GM18499 (cell line): ENCODE measurements around the gene GPC2.
"Not testable (repeated sequence)": the region's sequence is repeated elsewhere in the genome, so short reads cannot be mapped to it uniquely, and the experiment has no call there.

ENCODE experiments used
- ATAC-seq: cut with Tn5 transposase; IDR thresholded peaks from one replicate; pipeline ENCODE4 v1.9.1; 2021; ENCODE audit warnings: moderate number of reproducible peaks; ENCODE audit not compliant: insufficient read depth, unreplicated experiment

Gene GPC2

DNA sequence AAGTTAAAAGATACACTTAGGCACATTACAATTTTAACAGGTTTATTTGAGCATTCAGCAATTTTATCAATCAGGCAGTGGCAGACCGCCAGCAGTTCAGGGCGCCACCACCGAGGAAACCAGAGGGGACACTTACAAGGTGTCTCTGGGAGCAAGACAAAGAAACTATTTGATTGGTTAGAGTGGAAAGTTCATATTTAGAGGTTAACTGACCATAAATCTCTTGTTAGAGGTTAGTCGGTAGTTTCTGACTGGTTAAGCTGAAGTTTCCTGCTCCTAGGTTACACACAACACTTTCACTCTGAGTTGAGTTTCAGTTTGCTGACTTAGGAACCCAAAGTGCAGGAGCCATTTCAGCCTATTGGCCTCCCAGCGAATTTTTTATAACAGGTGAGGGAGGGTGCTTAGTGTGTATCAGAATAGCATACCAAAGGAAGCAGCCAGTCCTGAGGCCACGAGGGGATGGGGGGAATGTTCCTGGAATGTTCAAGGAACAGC is 31.8 kb upstream of the GPC2 start:
- ATAC-seq = peak; percentile 75

DNA sequence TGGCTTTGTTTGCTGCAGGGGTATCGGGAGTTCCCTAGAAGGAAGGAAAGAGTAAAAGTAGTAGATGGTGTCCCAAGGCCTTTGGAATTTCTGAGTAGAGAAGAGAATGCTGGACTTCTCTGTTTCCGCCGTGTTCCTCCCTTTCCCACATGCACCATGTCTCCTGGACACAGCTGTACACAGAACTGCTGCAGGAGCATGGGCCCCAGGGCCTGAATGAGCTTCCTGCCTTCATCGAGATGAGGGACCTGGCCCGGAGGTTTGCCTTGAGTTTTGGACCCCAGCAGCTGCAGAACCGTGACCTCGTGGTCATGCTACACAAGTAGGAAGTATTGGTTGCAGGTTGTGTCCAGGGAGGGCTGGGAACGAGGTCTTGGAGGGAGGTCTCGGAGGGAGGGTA is 27.3 kb upstream of the GPC2 start:
- no peak for ATAC-seq

DNA sequence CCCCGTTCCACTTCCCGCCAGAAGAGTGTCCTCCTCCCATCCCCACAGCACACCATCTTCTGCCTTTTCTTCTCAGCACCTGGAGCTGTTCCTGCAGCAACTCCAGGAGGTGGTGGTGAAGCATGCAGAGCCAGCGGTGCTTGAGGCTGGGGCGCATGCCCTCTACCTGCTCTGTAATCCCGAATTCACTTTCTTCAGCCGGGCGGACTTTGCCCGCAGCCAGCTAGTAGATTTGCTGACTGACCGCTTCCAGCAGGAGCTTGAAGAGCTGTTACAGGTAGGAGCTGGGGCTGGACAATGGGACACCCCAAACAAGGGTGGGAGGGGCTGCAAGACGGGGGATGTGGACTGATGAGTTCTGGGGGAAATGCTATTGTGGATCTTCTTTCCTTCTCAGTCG is 23.5 kb upstream of the GPC2 start:
- no peak for ATAC-seq

DNA sequence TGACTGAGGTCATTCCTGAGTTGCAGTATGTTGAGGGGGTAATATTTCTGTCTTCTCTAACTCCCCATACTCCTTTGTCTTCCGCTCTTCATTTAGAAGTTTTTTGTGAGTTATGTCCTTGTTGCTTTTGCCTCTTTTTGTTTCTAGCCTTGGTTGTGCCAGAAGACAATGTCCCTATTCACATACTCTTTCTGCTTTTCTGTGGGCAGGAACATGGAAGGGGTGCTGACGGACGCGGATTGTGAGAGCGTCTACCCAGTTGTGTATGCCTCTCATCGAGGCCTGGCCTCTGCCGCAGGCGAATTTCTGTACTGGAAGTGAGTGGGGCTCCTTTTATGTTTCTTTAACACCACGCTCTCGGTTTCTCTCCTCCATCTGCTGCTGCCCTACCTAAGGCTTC is 21.1 kb upstream of the GPC2 start:
- ATAC-seq = no peak

DNA sequence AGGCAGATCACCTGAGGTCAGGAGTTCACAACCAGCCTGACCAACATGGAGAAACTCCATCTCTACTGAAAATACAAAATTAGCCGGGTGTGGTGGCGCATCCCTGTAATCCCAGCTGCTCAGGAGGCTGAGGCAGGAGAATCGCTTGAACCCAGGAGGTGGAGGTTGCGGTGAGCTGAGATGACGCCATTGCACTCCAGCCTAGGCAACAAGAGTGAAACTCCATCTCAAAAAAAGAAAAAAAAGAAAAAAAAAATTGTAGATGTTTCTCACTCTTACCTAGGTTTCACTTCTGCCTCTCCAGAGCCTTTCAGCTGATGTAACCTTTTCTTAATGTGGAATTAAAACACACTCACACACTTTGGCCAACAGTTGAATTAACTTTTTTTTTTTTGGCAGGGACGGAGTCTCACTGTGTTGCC is 18.7 kb upstream of the GPC2 start:
- peak; percentile 38 for ATAC-seq

DNA sequence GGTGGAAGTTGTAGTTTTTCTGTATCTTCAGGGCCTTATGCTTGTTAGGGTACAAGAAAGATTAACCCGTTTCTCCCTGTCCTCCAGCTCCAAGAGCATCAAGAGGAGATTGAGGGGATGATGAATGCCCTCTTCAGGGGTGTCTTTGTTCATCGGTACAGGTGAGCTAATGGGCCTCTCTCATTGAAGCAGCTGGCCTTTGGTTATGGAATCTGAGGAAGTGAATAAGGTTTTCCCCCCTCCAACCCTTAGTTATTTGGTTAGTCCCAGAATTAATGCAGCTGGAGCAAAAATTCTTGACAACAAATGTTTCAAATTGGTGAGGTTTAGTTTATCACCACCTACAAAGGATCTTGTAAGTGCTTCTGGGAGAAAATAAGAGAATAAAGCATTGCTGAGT is 18.0 kb upstream of the GPC2 start:
- no peak for ATAC-seq

DNA sequence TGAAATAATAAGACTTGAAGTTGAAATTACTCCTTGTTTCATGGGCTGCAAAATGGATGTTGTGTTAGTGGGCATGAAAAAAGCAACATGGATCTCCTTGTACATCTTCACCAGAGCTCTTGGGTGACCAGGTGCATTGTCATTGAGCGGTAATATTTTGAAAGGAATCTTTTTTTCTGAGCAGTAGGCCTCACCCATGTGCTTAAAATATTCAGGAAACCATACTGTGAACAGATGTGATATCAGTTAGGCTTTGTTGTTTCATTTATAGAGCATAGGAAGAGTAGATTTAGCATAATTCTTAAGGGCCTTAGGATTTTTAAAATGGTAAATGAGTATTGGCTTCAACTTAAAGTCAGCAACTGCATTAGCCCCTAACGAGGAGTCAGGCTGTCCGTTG is 15.8 kb upstream of the GPC2 start:
- no peak for ATAC-seq

DNA sequence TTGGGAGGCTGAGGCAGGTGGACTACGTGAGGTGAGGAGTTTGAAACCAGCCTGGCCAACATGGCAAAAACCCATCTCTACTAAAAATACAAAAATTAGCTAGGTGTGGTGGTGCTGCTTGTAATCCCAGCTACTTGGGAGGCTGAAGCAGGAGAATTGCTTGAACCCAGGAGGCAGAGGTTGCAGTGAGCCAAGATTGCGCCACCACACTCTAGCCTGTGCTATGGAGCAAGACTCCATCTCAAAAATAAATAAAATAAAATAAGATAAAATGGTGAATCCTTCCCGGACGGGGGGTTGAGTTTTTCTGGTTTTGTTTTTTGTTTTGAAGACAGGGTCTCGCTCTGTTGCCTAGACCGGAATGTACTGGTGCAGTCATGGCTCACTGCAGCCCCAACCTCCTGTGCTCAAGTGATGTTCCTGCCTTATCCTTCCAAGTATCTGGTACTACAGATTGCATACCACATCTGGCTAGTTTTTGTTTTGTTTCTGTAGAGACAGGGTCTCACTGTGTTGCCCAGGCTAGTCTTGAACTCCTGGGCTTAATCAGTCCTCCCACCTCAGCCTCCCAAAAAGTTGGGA is 15.2 kb upstream of the GPC2 start:
- not testable (repeated sequence) for ATAC-seq

DNA sequence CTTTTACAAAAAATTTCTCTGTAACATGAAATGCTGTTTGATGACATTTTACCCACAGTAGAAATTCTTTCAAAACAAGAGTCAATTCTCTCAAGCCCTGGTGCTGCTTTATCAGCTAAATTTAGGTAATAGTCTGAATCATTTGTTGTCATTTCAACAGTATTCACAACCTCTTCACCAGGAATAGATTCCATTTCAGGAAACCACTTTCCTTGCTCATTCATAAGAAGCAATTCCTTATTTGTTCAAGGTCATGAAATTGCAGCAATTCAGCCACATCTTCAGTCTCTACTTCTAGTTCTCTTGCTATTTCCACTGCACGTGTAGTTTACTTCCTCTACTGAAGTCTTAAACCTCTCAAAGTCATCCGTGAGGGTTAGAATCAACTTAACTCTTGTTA is 14.6 kb upstream of the GPC2 start:
- ATAC-seq = no peak

DNA sequence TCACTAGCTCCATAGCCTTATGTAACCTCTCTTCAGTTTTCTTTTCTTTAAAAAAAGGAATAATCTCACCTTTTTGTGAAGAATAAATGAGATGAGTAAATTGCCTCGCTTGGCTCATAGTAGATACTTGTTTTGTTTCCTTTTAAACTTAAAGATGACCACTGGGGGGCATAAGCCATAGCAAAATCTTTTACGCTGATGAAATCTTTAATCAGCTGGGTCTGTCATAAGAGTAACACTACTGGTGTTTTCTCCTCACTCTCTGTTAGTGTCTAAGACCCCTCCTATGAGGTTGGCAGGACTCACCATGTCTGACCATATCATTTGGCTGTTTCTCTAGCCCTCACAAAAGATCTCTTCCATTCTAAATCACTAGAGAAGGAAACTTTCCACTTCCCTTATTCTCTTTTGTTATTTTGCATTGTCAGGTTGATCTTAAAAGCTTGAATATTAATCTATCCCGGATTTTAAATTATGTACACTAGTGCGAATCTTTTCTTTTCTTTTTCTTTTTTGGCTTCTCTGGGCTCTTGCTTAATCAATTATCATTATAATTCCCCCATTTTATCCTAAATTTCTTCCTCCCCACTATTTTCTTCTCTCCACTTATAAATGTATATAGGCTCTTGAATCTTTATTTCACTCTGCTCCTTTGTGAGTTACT is 13.0 kb upstream of the GPC2 start:
- no peak for ATAC-seq

DNA sequence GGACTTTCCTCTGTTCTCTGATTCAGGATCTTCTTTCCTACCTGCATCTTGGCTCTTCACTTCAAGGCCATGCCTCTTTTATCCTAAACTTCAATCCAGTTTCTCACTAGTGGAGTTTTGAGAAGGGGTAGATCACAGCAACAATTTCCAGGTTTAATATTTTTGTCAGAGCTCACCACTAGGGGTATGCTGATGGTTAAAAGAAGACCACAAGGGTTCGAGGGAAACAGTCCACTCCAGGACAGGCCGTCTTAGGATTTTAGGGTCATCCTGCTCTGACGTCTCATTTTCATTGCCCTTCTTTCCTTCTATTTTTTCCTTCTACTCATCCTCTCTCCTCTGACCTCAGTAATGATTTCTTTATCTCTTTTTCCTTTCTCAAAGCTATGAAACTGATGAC is 11.9 kb upstream of the GPC2 start:
- no peak for ATAC-seq

DNA sequence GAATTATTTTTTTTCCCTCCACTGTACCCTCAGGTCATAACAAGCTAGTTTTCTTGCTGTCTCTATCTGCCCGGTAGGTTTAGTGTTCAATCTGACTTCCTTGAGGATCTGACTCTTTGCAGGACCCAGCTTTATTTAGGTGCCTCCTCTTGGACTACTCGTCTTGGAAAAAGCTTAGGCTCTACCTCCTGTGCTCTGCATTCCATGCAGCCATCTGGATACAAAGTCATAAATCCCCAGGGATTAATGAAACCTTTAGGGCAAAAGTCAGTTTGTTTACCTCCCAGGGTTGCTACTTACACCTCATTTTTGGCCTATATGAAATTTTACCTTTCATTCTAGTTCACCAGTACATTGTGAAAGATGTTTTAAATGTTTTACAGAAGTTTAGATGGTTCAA is 8.5 kb upstream of the GPC2 start:
- no peak for ATAC-seq

DNA sequence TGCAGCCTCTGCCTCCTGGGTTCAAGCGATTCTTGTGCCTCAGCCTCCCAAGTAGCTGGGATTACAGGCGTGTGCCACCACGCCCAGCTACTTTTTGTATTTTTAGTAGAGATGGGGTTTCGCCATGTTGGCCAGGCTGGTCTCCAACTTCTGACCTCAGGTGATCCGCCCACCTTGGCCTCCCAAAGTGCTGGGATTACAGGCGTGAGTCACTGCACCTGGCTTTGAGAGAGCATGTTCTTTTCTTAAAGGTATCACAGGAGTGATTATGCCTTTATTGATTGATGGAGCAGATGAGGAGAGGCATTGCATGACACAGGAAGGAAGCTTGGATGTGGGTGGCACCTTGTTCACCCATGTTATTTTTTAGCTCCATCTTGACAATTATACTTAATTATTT is 5.9 kb upstream of the GPC2 start:
- not testable (repeated sequence) for ATAC-seq

DNA sequence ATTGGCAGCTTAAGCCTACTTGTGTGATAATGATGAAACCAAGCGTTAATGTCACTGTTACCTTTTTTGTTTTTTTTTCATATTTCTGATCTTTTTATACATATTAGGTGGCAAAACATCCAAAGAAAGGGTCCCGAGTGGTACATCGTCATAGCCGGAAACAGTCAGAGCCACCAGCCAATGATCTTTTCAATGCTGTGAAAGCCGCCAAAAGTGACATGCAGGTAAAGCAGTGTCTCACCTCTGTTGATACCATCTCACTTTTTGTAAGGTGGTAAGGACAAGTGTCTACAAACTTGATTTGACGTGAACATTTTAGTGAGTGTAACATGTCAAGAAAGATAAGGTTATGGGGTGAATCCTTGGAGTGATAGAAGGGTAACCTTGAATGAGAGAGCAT is 5.4 kb upstream of the GPC2 start:
- ATAC-seq = not testable (repeated sequence)

DNA sequence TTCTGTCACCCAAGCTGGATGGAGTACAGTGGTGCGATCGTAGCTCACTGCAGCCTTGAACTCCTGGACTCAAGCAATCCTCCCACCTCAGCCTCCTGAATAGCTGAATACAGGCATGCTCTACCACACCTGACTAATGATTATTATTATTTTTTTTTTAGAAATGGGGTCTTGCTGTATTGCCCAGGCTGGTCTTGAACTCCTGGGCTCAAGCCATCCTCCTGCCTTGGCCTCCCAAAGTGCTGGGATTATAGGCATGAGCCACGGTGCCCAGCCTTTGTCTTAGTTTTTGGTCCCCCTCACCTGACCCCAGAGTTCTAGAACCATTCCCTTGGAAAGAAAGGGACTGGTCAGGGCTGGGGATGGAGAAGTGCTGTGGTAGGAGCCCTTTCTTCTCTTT is 2.9 kb upstream of the GPC2 start:
- ATAC-seq = not testable (repeated sequence)

DNA sequence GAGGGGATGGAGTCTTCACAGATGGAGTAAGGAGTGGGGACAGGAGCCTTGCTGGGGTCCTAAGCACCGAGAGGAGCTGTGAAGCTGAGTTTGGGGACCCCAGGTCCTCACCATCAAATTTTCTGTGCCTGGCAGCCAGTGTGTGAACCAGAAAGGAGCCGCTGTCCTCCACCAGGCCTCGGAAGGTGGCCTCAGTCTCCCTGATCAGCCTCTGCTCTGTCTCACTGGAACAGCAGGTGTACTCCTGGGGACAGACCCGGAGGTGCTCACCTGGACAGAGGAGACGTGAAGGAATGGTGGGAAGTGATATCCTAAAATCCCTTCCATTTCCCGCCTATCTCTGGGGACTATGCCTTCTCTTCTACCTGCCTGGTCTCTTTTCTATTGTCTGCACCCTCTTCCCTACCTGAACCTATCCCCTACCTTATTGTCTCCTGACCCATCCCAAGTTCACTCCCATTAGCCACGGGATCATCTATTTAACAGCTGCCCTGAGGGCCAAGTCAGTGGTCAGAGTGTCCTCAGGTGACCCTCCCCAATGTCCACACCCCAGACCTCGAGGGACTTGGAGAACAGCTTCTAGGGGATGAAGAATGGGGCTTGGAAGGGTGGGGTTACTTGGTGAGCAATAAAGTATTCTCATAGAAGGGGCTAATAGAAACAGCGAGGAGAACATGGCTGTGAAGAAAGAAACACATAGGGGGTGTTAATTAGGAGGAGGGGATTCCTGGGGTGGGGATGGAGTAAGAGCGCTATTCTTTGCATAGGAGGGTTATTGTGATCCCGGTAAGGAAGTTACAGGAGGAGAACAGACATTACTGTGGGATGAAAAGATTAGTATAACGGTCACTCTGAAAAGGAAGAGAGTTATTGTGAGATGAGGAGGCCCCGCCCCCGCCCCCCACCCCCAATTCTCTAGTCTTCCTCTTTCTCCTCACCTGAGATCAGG is 811 bp downstream of the GPC2 start:
- no peak for ATAC-seq

DNA sequence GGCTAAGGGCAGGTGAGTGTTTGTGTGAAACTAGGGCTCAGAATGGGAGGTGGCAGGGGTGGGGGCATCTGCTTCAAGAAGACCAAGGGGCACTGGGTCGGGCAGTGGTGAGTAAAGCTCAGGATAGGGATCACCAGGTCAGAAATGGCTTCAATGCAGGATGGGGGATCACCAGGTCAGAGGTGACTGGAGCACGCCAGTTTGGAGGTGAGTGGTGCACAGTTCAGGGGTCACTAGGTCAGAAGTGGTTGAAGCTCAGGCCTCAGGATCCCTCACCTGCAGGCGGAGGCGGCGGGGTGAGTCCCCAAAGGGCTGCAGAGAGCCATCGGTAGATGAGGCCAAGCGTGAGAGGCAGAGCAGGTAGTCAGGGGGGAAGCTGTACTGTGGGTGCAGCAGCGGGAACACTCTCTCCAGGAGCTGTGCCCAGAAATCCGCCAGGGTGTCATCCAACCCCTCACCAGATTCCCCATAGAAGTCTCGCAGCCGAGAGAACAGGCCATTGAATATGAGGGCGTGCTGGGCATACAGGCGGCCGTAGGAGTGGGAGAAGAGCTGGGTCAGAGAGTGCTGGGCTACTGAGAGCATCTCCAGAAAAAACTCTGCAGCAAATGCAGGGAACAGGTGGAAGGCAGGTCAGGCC is 1.8 kb downstream of the GPC2 start:
- ATAC-seq = no peak

DNA sequence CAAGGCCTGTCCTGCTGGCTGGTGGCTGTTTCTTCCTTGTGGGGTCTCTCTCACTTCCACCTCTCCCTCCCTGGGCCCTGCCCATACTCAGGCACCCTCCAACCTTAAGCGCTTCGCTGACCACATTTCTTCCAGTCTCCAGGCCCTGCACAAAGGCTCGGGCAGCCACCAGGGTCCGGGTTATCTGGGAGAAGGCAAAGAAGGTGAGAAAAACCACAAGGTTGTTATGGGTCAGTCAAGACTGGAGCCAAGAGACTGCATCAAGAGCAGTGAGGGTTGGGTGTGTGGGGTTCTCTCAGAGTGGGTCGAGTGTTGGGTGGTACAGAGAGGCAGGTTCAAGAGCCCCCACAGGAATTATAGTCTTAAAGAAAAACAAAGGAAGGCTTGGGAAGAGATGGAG is 2.6 kb downstream of the GPC2 start:
- no peak for ATAC-seq

DNA sequence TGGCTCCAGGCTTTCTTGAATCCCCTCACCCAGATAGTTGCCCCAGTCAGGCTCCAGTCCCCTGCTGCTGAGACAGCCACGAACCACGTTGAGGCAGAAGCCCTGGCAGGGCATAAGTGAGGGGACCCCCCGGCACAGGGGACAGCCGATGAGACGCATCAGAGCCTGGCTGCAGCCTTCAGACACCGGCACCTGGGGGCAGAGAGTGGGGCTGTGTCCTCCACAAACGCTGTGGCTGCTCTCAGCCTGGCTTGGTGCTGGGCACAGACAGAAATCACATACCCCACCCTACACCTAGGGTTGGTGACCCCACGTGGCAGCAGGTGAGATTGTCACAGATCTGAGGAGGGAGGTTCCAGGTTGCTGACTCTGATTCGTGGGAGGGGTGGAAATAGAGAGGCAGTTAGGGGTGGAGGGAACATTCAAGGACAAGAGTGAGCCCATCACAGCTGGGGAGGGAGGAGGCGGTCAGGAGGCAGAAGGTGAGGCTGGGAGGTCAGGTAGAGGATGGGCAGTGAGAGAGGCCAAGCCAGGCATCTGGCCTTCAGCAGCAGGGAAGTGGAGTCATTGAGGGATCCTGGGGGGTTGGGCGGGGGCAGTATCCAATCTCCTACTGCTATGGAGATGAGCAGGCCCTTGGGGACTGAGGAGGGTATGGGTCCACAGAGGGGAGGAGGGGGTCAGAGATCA is 3.2 kb downstream of the GPC2 start:
- ATAC-seq = no peak

DNA sequence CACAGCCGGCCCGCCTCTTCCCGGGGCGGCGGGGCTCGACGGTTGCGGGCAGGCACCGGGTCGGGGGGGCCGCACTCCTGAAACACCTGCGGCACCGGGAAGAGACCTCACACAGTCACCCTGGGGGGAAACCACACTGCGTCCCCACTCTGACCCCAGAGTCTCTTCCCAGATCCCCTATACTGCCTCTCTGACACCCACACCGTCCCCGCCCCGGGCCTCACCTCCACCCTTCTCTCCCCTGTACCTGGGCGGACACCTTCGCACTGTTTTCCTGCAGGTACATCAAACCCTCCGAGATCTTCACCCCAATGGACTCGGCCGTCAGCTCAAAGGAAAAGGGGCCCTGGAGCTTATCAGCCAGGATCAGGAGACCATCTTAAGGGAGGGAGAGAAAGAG is 5.3 kb downstream of the GPC2 start:
- ATAC-seq = no peak
